Prostate gland (tissue), 2 donors: ENCODE results near the gene HOXA4. TPM values are rescaled to one million over a fixed set of nuclear protein-coding genes. Genes with fewer than 3 reads are reported as not detected.
A peak's percentile ranks its signal among the peaks of the same experiment; 100 is the strongest.

Source experiments
- DNase-seq: peaks from one replicate; pipeline ENCODE4 v3.0.0-alpha.2; 2019; ENCODE audit warnings: low spot score
- H3K27ac ChIP-seq, 2 donors: fragments of 200-600 bp; sonication (generic); 2 replicates each; pipeline ENCODE4 v1.5.1; 2017 to 2019
- H3K27me3 ChIP-seq: fragments of 200-600 bp; sonication (generic); replicated peaks from 2 replicates; pipeline ENCODE4 v1.5.1; 2019; ENCODE audit not compliant: insufficient read depth
- H3K36me3 ChIP-seq, 2 donors: fragments of 200-600 bp; sonication (generic); 1 replicate in 1 of 2; 2 replicates in 1 of 2; pipeline versions ENCODE4 v1.5.1 to v1.8.1; 2017 to 2019
- H3K4me1 ChIP-seq: fragments of 200-600 bp; sonication (generic); replicated peaks from 2 replicates; pipeline ENCODE4 v1.5.1; 2019
- H3K4me3 ChIP-seq, 2 donors: fragments of 200-600 bp; sonication (generic); 2 replicates each; pipeline ENCODE4 v1.5.1; 2017 to 2019
- H3K9me3 ChIP-seq: fragments of 200-600 bp; sonication (generic); 2 replicates; pipeline ENCODE4 v1.5.1; 2017
- POLR2A ChIP-seq: fragments of 450-650 bp; IDR thresholded peaks from one replicate; pipeline ENCODE4 v1.6.1; 2016; ENCODE audit warnings: antibody characterized with exemption, mild to moderate bottlenecking
- POLR2AphosphoS5 ChIP-seq: sonication (generic); formaldehyde crosslinking; IDR thresholded peaks from one replicate; pipeline ENCODE4 v1.6.1; 2017; ENCODE audit warnings: antibody characterized with exemption
- WGBS: methylation state at CpG from one replicate; pipeline ENCODE4 v1.1.5; 2018; 5-methylcytosine and 5-hydroxymethylcytosine counted together
- intact Hi-C: fragments of 100-400 bp; cut with DNase I; formaldehyde crosslinking; loops from one replicate; pipeline ENCODE4 v1.14.2; 2022
- total RNA-seq, 2 donors: library from RNA; depleted of rRNA; stranded (reverse); fragments of >200 nt; gene quantifications; one replicate each; pipeline ENCODE4 v1.1.0, GENCODE V29; 2016
- TF ChIP-seq, protein P1 (sequence below), 4 experiments: fragments of 200-600 bp in 2 of 4; fragments of 450-650 bp in 2 of 4; sonication (generic) in 2 of 4; IDR thresholded peaks; 1 replicate in 3 of 4; 2 replicates in 1 of 4; pipeline ENCODE4 v1.5.1; 2016 to 2019; ENCODE audit warnings: antibody characterized with exemption in 4 of 4, mild to moderate bottlenecking in 2 of 4, moderate library complexity in 2 of 4

Gene HOXA4
- total RNA-seq, 2 donors from 2014 or later: 1.4 to 1.8 TPM

- Histone ChIP-seq H3K9me3 (no peaks in the 10 kb centered on the region), H3K36me3 (no peaks in the 10 kb centered on the region), H3K4me3 (peak overlapping the region; percentile 62 to 74), H3K4me1 (peaks cover 6% of the 10 kb centered on the region), H3K27ac (peak overlapping the region; percentile 71 to 82), H3K27me3 (no peaks in the 10 kb centered on the region)
- no peak for TF ChIP-seq POLR2A
- TF ChIP-seq, protein P1, sequence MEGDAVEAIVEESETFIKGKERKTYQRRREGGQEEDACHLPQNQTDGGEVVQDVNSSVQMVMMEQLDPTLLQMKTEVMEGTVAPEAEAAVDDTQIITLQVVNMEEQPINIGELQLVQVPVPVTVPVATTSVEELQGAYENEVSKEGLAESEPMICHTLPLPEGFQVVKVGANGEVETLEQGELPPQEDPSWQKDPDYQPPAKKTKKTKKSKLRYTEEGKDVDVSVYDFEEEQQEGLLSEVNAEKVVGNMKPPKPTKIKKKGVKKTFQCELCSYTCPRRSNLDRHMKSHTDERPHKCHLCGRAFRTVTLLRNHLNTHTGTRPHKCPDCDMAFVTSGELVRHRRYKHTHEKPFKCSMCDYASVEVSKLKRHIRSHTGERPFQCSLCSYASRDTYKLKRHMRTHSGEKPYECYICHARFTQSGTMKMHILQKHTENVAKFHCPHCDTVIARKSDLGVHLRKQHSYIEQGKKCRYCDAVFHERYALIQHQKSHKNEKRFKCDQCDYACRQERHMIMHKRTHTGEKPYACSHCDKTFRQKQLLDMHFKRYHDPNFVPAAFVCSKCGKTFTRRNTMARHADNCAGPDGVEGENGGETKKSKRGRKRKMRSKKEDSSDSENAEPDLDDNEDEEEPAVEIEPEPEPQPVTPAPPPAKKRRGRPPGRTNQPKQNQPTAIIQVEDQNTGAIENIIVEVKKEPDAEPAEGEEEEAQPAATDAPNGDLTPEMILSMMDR (IDR thresholded peaks at IDR 0.05): no peak
- TF ChIP-seq POLR2AphosphoS5: no peak
- DNase-seq: no peak
- 69% methylated on average over 12 of the region's 12 CpGs for WGBS
- intact Hi-C loops: loop anchor here (5.0 kb wide), 1 partner anchor 269 kb away; the partner anchor contains the start of gene SKAP2
Observed at GRCh38 chr7:27131390-27131819, 848 bp upstream of the HOXA4 start.

DNA sequence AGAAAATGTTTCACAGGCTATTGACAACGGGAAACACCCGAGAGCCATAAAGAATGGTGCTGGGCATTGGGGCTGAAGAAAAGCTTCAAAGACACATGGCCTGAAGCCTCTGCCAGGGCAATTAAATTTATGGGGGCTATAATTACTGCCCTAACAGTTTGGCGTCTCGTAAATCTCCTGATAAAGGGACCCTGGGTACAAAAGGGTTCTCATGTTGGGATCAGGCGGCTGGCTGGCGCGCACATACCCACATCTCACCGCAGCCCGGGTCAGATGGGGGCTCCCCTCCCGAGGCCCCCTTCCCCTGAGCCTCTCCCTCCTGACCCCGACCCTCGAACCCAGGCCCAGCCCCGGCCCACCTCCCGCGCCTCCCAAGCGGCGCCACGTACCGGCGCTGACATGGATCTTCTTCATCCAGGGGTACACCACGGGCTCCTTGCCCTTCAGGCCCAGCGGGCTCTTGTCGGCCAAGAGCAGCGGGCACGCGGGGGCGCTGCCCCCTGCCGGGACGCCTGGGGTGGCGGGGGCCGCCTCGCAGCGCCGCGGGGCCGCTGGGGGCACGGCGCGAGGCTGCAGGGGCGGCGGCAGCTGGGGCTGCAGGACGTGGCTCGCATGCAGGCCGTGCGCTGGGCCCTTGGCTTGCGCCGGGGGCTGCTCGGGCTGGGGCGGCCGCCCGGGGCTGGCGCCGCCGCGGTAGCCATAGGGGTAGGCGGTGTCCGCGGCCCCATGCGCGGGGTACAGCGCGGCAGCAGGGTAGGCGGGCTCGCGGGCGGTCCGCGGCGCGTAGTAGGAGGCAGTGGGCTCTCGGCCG, 623 bp downstream of the HOXA4 start:
- TF ChIP-seq POLR2AphosphoS5: no peak
- TF ChIP-seq POLR2A: no peak
- TF ChIP-seq, protein P1 (IDR thresholded peaks at IDR 0.05): peak in 1 of 4 experiments; percentile 54
- Histone ChIP-seq H3K4me3 (peak overlapping the region; percentile 62 to 74), H3K27me3 (no peaks in the 10 kb centered on the region), H3K9me3 (no peaks in the 10 kb centered on the region), H3K27ac (peak overlapping the region; percentile 64 to 82), H3K4me1 (peaks cover 6% of the 10 kb centered on the region), H3K36me3 (no peaks in the 10 kb centered on the region)
- no peak for DNase-seq
- 9% methylated on average over 59 of the region's 72 CpGs for WGBS
- intact Hi-C loops: loop anchor here (5.0 kb wide), 1 partner anchor 268 kb away; the partner anchor contains the start of gene SKAP2

DNA sequence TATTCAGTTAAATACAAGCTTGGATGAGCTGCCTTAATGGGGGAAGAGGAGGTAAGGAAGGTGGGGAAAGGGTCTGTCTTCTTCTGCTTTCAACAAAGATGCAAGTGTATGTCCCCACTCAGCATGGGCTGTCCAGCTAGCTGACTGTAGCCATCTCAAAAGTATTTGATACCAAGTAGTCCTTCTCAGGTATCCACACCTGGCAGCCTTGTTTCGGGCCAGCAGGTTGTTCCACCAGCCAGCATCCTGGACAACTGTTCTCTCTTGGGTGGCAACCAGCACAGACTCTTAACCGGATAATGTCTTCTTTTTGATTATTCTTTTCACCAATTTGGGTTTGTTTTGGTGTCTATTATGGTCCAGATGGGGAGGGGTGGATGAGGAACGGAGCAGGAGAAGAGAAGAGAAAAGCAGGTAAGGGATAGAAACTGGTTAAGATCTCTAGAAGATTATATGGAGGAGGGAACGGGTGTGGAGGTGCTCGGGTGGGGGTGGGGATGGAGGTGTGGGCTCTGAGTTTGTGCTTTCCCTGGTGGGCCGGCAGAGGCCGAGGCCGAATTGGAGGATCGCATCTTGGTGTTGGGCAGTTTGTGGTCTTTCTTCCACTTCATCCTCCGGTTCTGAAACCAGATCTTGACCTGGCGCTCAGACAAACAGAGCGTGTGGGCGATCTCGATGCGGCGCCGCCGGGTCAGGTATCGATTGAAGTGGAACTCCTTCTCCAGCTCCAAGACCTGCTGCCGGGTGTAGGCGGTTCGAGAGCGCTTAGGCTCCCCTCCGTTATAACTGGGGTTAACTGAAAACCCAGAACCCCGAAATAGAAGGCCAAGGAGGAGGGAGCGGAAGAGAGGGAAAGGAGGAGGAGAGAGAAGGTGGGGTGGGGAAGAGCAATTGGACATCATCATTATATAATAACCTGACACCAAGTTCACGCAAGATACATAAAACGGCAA, 1.5 kb downstream of the HOXA4 start:
- 87% methylated on average over 28 of the region's 28 CpGs for WGBS
- Histone ChIP-seq H3K9me3 (no peaks in the 10 kb centered on the region), H3K27me3 (no peaks in the 10 kb centered on the region), H3K4me3 (peak overlapping the region in 1 of 2 donors; percentile 74), H3K27ac (no peak overlapping the region), H3K4me1 (peaks cover 6% of the 10 kb centered on the region), H3K36me3 (no peaks in the 10 kb centered on the region)
- intact Hi-C loops: no loop called here
- no peak for DNase-seq
- no peak for TF ChIP-seq POLR2AphosphoS5
- TF ChIP-seq POLR2A: no peak
- TF ChIP-seq, protein P1 (IDR thresholded peaks at IDR 0.05): no peak

- intact Hi-C loops: no loop called here
- Histone ChIP-seq H3K27ac (no peak overlapping the region), H3K4me1 (peaks cover 6% of the 10 kb centered on the region), H3K4me3 (no peak overlapping the region), H3K27me3 (no peaks in the 10 kb centered on the region), H3K9me3 (no peaks in the 10 kb centered on the region), H3K36me3 (no peaks in the 10 kb centered on the region)
- 51% methylated on average over 2 of the region's 2 CpGs for WGBS
- no peak for DNase-seq
- TF ChIP-seq POLR2A (no peak), POLR2AphosphoS5 (no peak)
- TF ChIP-seq, protein P1 (IDR thresholded peaks at IDR 0.05): no peak
Observed at GRCh38 chr7:27128034-27128433, 2.5 kb downstream of the HOXA4 start.
